ENCODE results near the gene AKNA. TPM values are rescaled to one million over a fixed set of nuclear protein-coding genes. Genes with fewer than 3 reads are reported as not detected.

Gene AKNA
- total RNA-seq, 2 donors from 2014 or later: 332 to 469 TPM

- H3K9me3 Mint-ChIP-seq: no peaks in the 10 kb centered on the region
- no peaks in the 10 kb centered on the region for H3K36me3 Mint-ChIP-seq
- ATAC-seq: no peak
- no peaks in the 10 kb centered on the region for H3K4me1 Mint-ChIP-seq (ENCODE audit: low read depth in 2 of 2)
- no peaks in the 10 kb centered on the region for H3K27me3 Mint-ChIP-seq
- H3K27ac Mint-ChIP-seq: no peak overlapping the region
- H3K4me3 Mint-ChIP-seq: no peak overlapping the region
- no peak for DNase-seq (ENCODE audit: low spot score)
These were observed 37.3 kb upstream of the AKNA start for GRCh38 chr9:114425126-114425525.

- Mint-ChIP-seq H3K36me3 (no peaks in the 10 kb centered on the region), H3K27me3 (no peaks in the 10 kb centered on the region), H3K4me1 (ENCODE audit: low read depth in 2 of 2) (no peaks in the 10 kb centered on the region), H3K27ac (no peak overlapping the region), H3K9me3 (no peaks in the 10 kb centered on the region), H3K4me3 (no peak overlapping the region)
- ATAC-seq (no peak), DNase-seq (ENCODE audit: low spot score) (no peak)
These were observed 36.3 kb upstream of the AKNA start for GRCh38 chr9:114424126-114424525.

- no peak overlapping the region for H3K4me3 Mint-ChIP-seq
- H3K9me3 Mint-ChIP-seq: no peaks in the 10 kb centered on the region
- H3K27me3 Mint-ChIP-seq: no peaks in the 10 kb centered on the region
- DNase-seq (ENCODE audit: low spot score) (no peak), ATAC-seq (no peak)
- H3K27ac Mint-ChIP-seq: no peak overlapping the region
- H3K4me1 Mint-ChIP-seq (ENCODE audit: low read depth in 2 of 2): no peaks in the 10 kb centered on the region
- no peaks in the 10 kb centered on the region for H3K36me3 Mint-ChIP-seq
These were observed 35.4 kb upstream of the AKNA start for GRCh38 chr9:114423181-114423580.

- Mint-ChIP-seq H3K9me3 (no peaks in the 10 kb centered on the region), H3K27ac (no peak overlapping the region), H3K4me1 (ENCODE audit: low read depth in 2 of 2) (peaks cover 5 to 6% of the 10 kb centered on the region in 2 donors), H3K27me3 (no peaks in the 10 kb centered on the region), H3K4me3 (no peak overlapping the region), H3K36me3 (no peaks in the 10 kb centered on the region)
- no peak for DNase-seq (ENCODE audit: low spot score)
- ATAC-seq: no peak
These were observed 33.4 kb upstream of the AKNA start for GRCh38 chr9:114421147-114421546.

GRCh38 chr9:114419796-114420195 lies 32.0 kb upstream of the AKNA start:
- DNase-seq (ENCODE audit: low spot score) (no peak), ATAC-seq (no peak)
- Mint-ChIP-seq H3K9me3 (no peaks in the 10 kb centered on the region), H3K36me3 (no peaks in the 10 kb centered on the region), H3K27ac (no peak overlapping the region), H3K4me1 (ENCODE audit: low read depth in 2 of 2) (peaks cover 5 to 6% of the 10 kb centered on the region in 2 donors), H3K4me3 (no peak overlapping the region), H3K27me3 (no peaks in the 10 kb centered on the region)

- Mint-ChIP-seq H3K27ac (peak overlapping the region in 1 of 2 donors; percentile 38), H3K36me3 (no peaks in the 10 kb centered on the region), H3K4me1 (ENCODE audit: low read depth in 2 of 2) (peaks cover 5 to 6% of the 10 kb centered on the region in 2 donors), H3K27me3 (no peaks in the 10 kb centered on the region), H3K9me3 (no peaks in the 10 kb centered on the region), H3K4me3 (no peak overlapping the region)
- ATAC-seq: no peak
- DNase-seq (ENCODE audit: low spot score): no peak
These were observed 30.3 kb upstream of the AKNA start for GRCh38 chr9:114418053-114418452.

- H3K27me3 Mint-ChIP-seq: no peaks in the 10 kb centered on the region
- no peaks in the 10 kb centered on the region for H3K9me3 Mint-ChIP-seq
- no peak overlapping the region for H3K4me3 Mint-ChIP-seq
- DNase-seq (ENCODE audit: low spot score) (no peak), ATAC-seq (no peak)
- H3K4me1 Mint-ChIP-seq (ENCODE audit: low read depth in 2 of 2): peaks cover 5 to 6% of the 10 kb centered on the region in 2 donors
- H3K27ac Mint-ChIP-seq: peak overlapping the region in 1 of 2 donors; percentile 38
- no peaks in the 10 kb centered on the region for H3K36me3 Mint-ChIP-seq
These were observed 29.7 kb upstream of the AKNA start for GRCh38 chr9:114417511-114417910.

GRCh38 chr9:114416906-114417305 lies 29.1 kb upstream of the AKNA start:
- no peaks in the 10 kb centered on the region for H3K9me3 Mint-ChIP-seq

GRCh38 chr9:114416290-114416689 lies 28.5 kb upstream of the AKNA start:
- Mint-ChIP-seq H3K27me3 (no peaks in the 10 kb centered on the region), H3K4me1 (ENCODE audit: low read depth in 2 of 2) (peaks cover 5 to 6% of the 10 kb centered on the region in 2 donors), H3K4me3 (no peak overlapping the region), H3K36me3 (no peaks in the 10 kb centered on the region), H3K27ac (no peak overlapping the region), H3K9me3 (no peaks in the 10 kb centered on the region)
- ATAC-seq: no peak
- no peak for DNase-seq (ENCODE audit: low spot score)

More at GRCh38 chr9:114416906-114417305, 29.1 kb upstream of the AKNA start:
- no peak overlapping the region for H3K4me3 Mint-ChIP-seq
- H3K4me1 Mint-ChIP-seq (ENCODE audit: low read depth in 2 of 2): peaks cover 5 to 6% of the 10 kb centered on the region in 2 donors
- no peak overlapping the region for H3K27ac Mint-ChIP-seq
- no peak for DNase-seq (ENCODE audit: low spot score)
- H3K36me3 Mint-ChIP-seq: no peaks in the 10 kb centered on the region
- no peaks in the 10 kb centered on the region for H3K27me3 Mint-ChIP-seq
- ATAC-seq: no peak

GRCh38 chr9:114414346-114414745 lies 26.6 kb upstream of the AKNA start:
- Mint-ChIP-seq H3K4me3 (no peak overlapping the region), H3K9me3 (no peaks in the 10 kb centered on the region), H3K27ac (no peak overlapping the region), H3K4me1 (ENCODE audit: low read depth in 2 of 2) (peaks cover 10 to 13% of the 10 kb centered on the region in 2 donors), H3K36me3 (no peaks in the 10 kb centered on the region), H3K27me3 (no peaks in the 10 kb centered on the region)
- DNase-seq (ENCODE audit: low spot score): no peak
- ATAC-seq: no peak

- H3K27me3 Mint-ChIP-seq: no peaks in the 10 kb centered on the region
- no peak overlapping the region for H3K27ac Mint-ChIP-seq
- DNase-seq (ENCODE audit: low spot score) (no peak), ATAC-seq (no peak)
- H3K4me1 Mint-ChIP-seq (ENCODE audit: low read depth in 2 of 2): peaks cover 10 to 18% of the 10 kb centered on the region in 2 donors
- H3K36me3 Mint-ChIP-seq: no peaks in the 10 kb centered on the region
- no peak overlapping the region for H3K4me3 Mint-ChIP-seq
- H3K9me3 Mint-ChIP-seq: no peaks in the 10 kb centered on the region
These were observed 26.1 kb upstream of the AKNA start for GRCh38 chr9:114413861-114414301.

GRCh38 chr9:114412048-114412683 lies 24.4 kb upstream of the AKNA start:
- Mint-ChIP-seq H3K9me3 (no peaks in the 10 kb centered on the region), H3K4me3 (no peak overlapping the region), H3K27ac (no peak overlapping the region), H3K4me1 (ENCODE audit: low read depth in 2 of 2) (peaks cover 4 to 13% of the 10 kb centered on the region in 2 donors), H3K36me3 (no peaks in the 10 kb centered on the region), H3K27me3 (no peaks in the 10 kb centered on the region)
- DNase-seq (ENCODE audit: low spot score): no peak
- no peak for ATAC-seq

- DNase-seq (ENCODE audit: low spot score) (no peak), ATAC-seq (no peak)
- Mint-ChIP-seq H3K4me1 (ENCODE audit: low read depth in 2 of 2) (peaks cover 4 to 13% of the 10 kb centered on the region in 2 donors), H3K4me3 (no peak overlapping the region), H3K27me3 (no peaks in the 10 kb centered on the region), H3K9me3 (no peaks in the 10 kb centered on the region), H3K36me3 (no peaks in the 10 kb centered on the region), H3K27ac (no peak overlapping the region)
These were observed 23.7 kb upstream of the AKNA start for GRCh38 chr9:114411452-114411851.

GRCh38 chr9:114410910-114411309 lies 23.1 kb upstream of the AKNA start:
- DNase-seq (ENCODE audit: low spot score) (no peak), ATAC-seq (no peak)
- no peak overlapping the region for H3K27ac Mint-ChIP-seq
- no peak overlapping the region for H3K4me3 Mint-ChIP-seq
- H3K9me3 Mint-ChIP-seq: no peaks in the 10 kb centered on the region
- no peaks in the 10 kb centered on the region for H3K36me3 Mint-ChIP-seq
- peaks cover 4 to 13% of the 10 kb centered on the region in 2 donors for H3K4me1 Mint-ChIP-seq (ENCODE audit: low read depth in 2 of 2)
- no peaks in the 10 kb centered on the region for H3K27me3 Mint-ChIP-seq

- Mint-ChIP-seq H3K27me3 (no peaks in the 10 kb centered on the region), H3K4me1 (ENCODE audit: low read depth in 2 of 2) (peaks cover 8 to 19% of the 10 kb centered on the region in 2 donors), H3K9me3 (no peaks in the 10 kb centered on the region), H3K36me3 (no peaks in the 10 kb centered on the region), H3K4me3 (no peak overlapping the region), H3K27ac (no peak overlapping the region)
- no peak for ATAC-seq
- no peak for DNase-seq (ENCODE audit: low spot score)
These were observed 22.1 kb upstream of the AKNA start for GRCh38 chr9:114409842-114410241.
